CD8-positive, alpha-beta memory T cell (primary cell): ENCODE data around the gene GCK. TPM values are rescaled to one million over a fixed set of nuclear protein-coding genes. Genes with fewer than 3 reads are reported as not detected.

Source experiments
- CTCF ChIA-PET: fragments of 350-600 bp; sonication (Branson Sonifier 250); formaldehyde crosslinking; loops from one replicate; lab custom pipeline; 2021; ENCODE audit warnings: antibody characterized with exemption; lab: Charles Lee
- POLR2A ChIA-PET: fragments of 350-600 bp; sonication (Branson Sonifier 250); formaldehyde crosslinking; loops from one replicate; lab custom pipeline; 2021; ENCODE audit warnings: antibody characterized with exemption; lab: Charles Lee
- DNase-seq, 5 donors: peaks; one replicate each; pipeline versions ENCODE4 v3.0.0 to v3.0.0-alpha.2; 2020 to 2022; ENCODE audit warnings: mixed read lengths in 1 of 5
- H3K27ac ChIP-seq: one replicate; pipeline ENCODE4 v1.7.0; 2013; ENCODE audit warnings: low read depth, mild to moderate bottlenecking, low read length, moderate library complexity
- H3K27me3 ChIP-seq: 2 replicates; pipeline ENCODE4 v1.7.0; 2013; ENCODE audit warnings: low read length, mild to moderate bottlenecking; ENCODE audit not compliant: insufficient read depth, poor library complexity, severe bottlenecking
- H3K36me3 ChIP-seq: 2 replicates; pipeline ENCODE4 v1.7.0; 2013; ENCODE audit warnings: mild to moderate bottlenecking, low read length, moderate library complexity; ENCODE audit not compliant: insufficient read depth
- H3K4me1 ChIP-seq: 2 replicates; pipeline ENCODE4 v1.7.0; 2013; ENCODE audit warnings: mild to moderate bottlenecking, low read length, moderate library complexity; ENCODE audit not compliant: insufficient read depth
- H3K4me3 ChIP-seq: 2 replicates; pipeline ENCODE4 v1.7.0; 2013; ENCODE audit warnings: mild to moderate bottlenecking, low read length
- H3K9me3 ChIP-seq: 2 replicates; pipeline ENCODE4 v1.7.0; 2013; ENCODE audit warnings: mild to moderate bottlenecking, low read length
- H3K27ac Mint-ChIP-seq, 8 donors: one replicate each; pipeline ENCODE4 v1.8.0; 2020 to 2021; ENCODE audit warnings: mixed read lengths in 8 of 8, mild to moderate bottlenecking in 6 of 8, inconsistent platforms in 3 of 8, moderate library complexity in 3 of 8
- H3K27me3 Mint-ChIP-seq, 2 donors: one replicate each; pipeline ENCODE4 v1.8.0; 2020 to 2021; ENCODE audit warnings: mixed read lengths in 2 of 2, mild to moderate bottlenecking in 1 of 2, moderate library complexity in 1 of 2
- H3K36me3 Mint-ChIP-seq, 3 donors: one replicate each; pipeline ENCODE4 v1.8.0; 2020 to 2021; ENCODE audit warnings: mixed read lengths in 3 of 3, inconsistent platforms in 1 of 3, mild to moderate bottlenecking in 1 of 3
- H3K4me1 Mint-ChIP-seq, 3 donors: one replicate each; pipeline ENCODE4 v1.8.0; 2020 to 2021; ENCODE audit warnings: mixed read lengths in 3 of 3, inconsistent platforms in 1 of 3, mild to moderate bottlenecking in 1 of 3
- H3K4me3 Mint-ChIP-seq, 7 donors: one replicate each; pipeline ENCODE4 v1.8.0; 2020 to 2021; ENCODE audit warnings: mixed read lengths in 7 of 7, mild to moderate bottlenecking in 6 of 7, moderate library complexity in 4 of 7, inconsistent platforms in 2 of 7
- H3K9me3 Mint-ChIP-seq, 5 donors: one replicate each; pipeline ENCODE4 v1.8.0; 2020 to 2022; ENCODE audit warnings: mixed read lengths in 5 of 5, mild to moderate bottlenecking in 3 of 5, moderate library complexity in 2 of 5, inconsistent platforms in 1 of 5
- polyA plus RNA-seq: library from polyadenylated mRNA; unstranded; fragments of 300-500 nt; fragmentation: Illumina TruSeq; gene quantifications from one replicate; pipeline ENCODE4 v1.2.3, GENCODE V29; 2021
- total RNA-seq, 2 experiments: library from RNA; stranded (reverse); gene quantifications; one replicate each; pipeline ENCODE4 v1.2.3, GENCODE V29; 2021

The GCK gene
- total and polyA plus RNA-seq, 3 experiments from 2014 or later, result 0.46 to 1.8 (median 1.0) TPM

- Mint-ChIP-seq H3K27ac (no peak overlapping the region), H3K4me1 (peaks cover 0 to 7% (median 0%) of the 10 kb centered on the region in 3 donors), H3K27me3 (peaks cover 0 to 7% of the 10 kb centered on the region in 2 donors), H3K36me3 (no peaks in the 10 kb centered on the region), H3K9me3 (no peaks in the 10 kb centered on the region), H3K4me3 (no peak overlapping the region)
- H3K4me1 ChIP-seq, result peaks cover 6% of the 10 kb centered on the region
- H3K36me3 ChIP-seq, result no peaks in the 10 kb centered on the region
- POLR2A ChIA-PET, result interaction anchor here (0.6 kb wide), 1 partner anchor 338 kb away, joined by 3 read pairs; no protein-coding TSS in a partner anchor
- no peak for DNase-seq
- no peak overlapping the region for H3K4me3 ChIP-seq
- H3K9me3 ChIP-seq, result no peaks in the 10 kb centered on the region
- H3K27me3 ChIP-seq, result no peaks in the 10 kb centered on the region
- CTCF ChIA-PET, result no interaction called here
- no peak overlapping the region for H3K27ac ChIP-seq
Observed at GRCh38 chr7:44150966-44151941, 38.0 kb downstream of the GCK start.

- Mint-ChIP-seq H3K27me3 (peaks cover 0 to 4% of the 10 kb centered on the region in 2 donors), H3K36me3 (no peaks in the 10 kb centered on the region), H3K27ac (no peak overlapping the region), H3K9me3 (no peaks in the 10 kb centered on the region), H3K4me1 (peaks cover under 1 to 11% (median 4%) of the 10 kb centered on the region in 3 donors), H3K4me3 (no peak overlapping the region)
- Histone ChIP-seq H3K4me3 (no peak overlapping the region), H3K36me3 (no peaks in the 10 kb centered on the region), H3K27me3 (no peaks in the 10 kb centered on the region), H3K4me1 (peaks cover 7% of the 10 kb centered on the region), H3K27ac (no peak overlapping the region), H3K9me3 (no peaks in the 10 kb centered on the region)
- DNase-seq, result no peak
- ChIA-PET POLR2A (interaction anchor here (0.6 kb wide), 1 partner anchor 339 kb away, joined by 3 read pairs; no protein-coding TSS in a partner anchor), CTCF (no interaction called here)
Observed at GRCh38 chr7:44150466-44150832, 38.8 kb downstream of the GCK start.

- no peak overlapping the region for H3K4me3 Mint-ChIP-seq
- H3K27ac Mint-ChIP-seq, result no peak overlapping the region
- H3K4me1 ChIP-seq, result peaks cover 7% of the 10 kb centered on the region
- no peak for DNase-seq
- CTCF ChIA-PET, result no interaction called here
- H3K9me3 ChIP-seq, result no peaks in the 10 kb centered on the region
- no peaks in the 10 kb centered on the region for H3K9me3 Mint-ChIP-seq
- POLR2A ChIA-PET, result no interaction called here
- peaks cover 2 to 7% of the 10 kb centered on the region in 2 donors for H3K27me3 Mint-ChIP-seq
- H3K36me3 Mint-ChIP-seq, result no peaks in the 10 kb centered on the region
- no peak overlapping the region for H3K4me3 ChIP-seq
- H3K27ac ChIP-seq, result no peak overlapping the region
- no peaks in the 10 kb centered on the region for H3K27me3 ChIP-seq
- H3K36me3 ChIP-seq, result no peaks in the 10 kb centered on the region
- peaks cover 6 to 17% (median 6%) of the 10 kb centered on the region in 3 donors for H3K4me1 Mint-ChIP-seq
Observed at GRCh38 chr7:44149571-44150465, 39.4 kb downstream of the GCK start.

- H3K4me1 Mint-ChIP-seq, result peaks cover 6 to 17% (median 6%) of the 10 kb centered on the region in 3 donors
- DNase-seq, result no peak
- no peak overlapping the region for H3K4me3 ChIP-seq
- H3K9me3 Mint-ChIP-seq, result no peaks in the 10 kb centered on the region
- no peak overlapping the region for H3K4me3 Mint-ChIP-seq
- H3K4me1 ChIP-seq, result peaks cover 7% of the 10 kb centered on the region
- no peaks in the 10 kb centered on the region for H3K36me3 Mint-ChIP-seq
- no peaks in the 10 kb centered on the region for H3K36me3 ChIP-seq
- no peaks in the 10 kb centered on the region for H3K27me3 ChIP-seq
- no peaks in the 10 kb centered on the region for H3K9me3 ChIP-seq
- H3K27ac Mint-ChIP-seq, result no peak overlapping the region
- CTCF ChIA-PET, result no interaction called here
- no peak overlapping the region for H3K27ac ChIP-seq
- POLR2A ChIA-PET, result no interaction called here
- peaks cover 2 to 8% of the 10 kb centered on the region in 2 donors for H3K27me3 Mint-ChIP-seq
Observed at GRCh38 chr7:44148961-44149536, 40.2 kb downstream of the GCK start.

GRCh38 chr7:44148166-44148565, 41.1 kb downstream of the GCK start:
- POLR2A ChIA-PET, result no interaction called here
- DNase-seq, result no peak
- Mint-ChIP-seq H3K36me3 (no peaks in the 10 kb centered on the region), H3K27me3 (peaks cover 2 to 8% of the 10 kb centered on the region in 2 donors), H3K4me1 (peaks cover 6 to 17% (median 6%) of the 10 kb centered on the region in 3 donors), H3K9me3 (no peaks in the 10 kb centered on the region), H3K4me3 (no peak overlapping the region), H3K27ac (no peak overlapping the region)
- no peak overlapping the region for H3K4me3 ChIP-seq
- no peaks in the 10 kb centered on the region for H3K36me3 ChIP-seq
- CTCF ChIA-PET, result no interaction called here
- no peaks in the 10 kb centered on the region for H3K27me3 ChIP-seq
- no peak overlapping the region for H3K27ac ChIP-seq
- no peaks in the 10 kb centered on the region for H3K9me3 ChIP-seq
- peaks cover 7% of the 10 kb centered on the region for H3K4me1 ChIP-seq

- POLR2A ChIA-PET, result no interaction called here
- Mint-ChIP-seq H3K36me3 (no peaks in the 10 kb centered on the region), H3K4me3 (peak overlapping the region in 4 of 7 donors; percentile 20 to 80 (median 37)), H3K9me3 (no peaks in the 10 kb centered on the region), H3K27ac (peak overlapping the region in 1 of 8 donors; percentile 84), H3K4me1 (peaks cover 6 to 17% (median 6%) of the 10 kb centered on the region in 3 donors), H3K27me3 (peaks cover 2 to 8% of the 10 kb centered on the region in 2 donors)
- Histone ChIP-seq H3K9me3 (no peaks in the 10 kb centered on the region), H3K27me3 (no peaks in the 10 kb centered on the region), H3K27ac (no peak overlapping the region), H3K36me3 (no peaks in the 10 kb centered on the region), H3K4me1 (peaks cover 7% of the 10 kb centered on the region), H3K4me3 (no peak overlapping the region)
- CTCF ChIA-PET, result no interaction called here
- DNase-seq, result no peak
Observed at GRCh38 chr7:44147026-44147991, 41.9 kb downstream of the GCK start.
